Breast epithelium (tissue), 3 donors: ENCODE results near the gene DNAH7.

ENCODE experiments used
- CTCF ChIP-seq, 3 donors: fragments of 450-650 bp; IDR thresholded peaks; one replicate each; pipeline ENCODE4 v1.5.1; 2016 to 2017; ENCODE audit warnings: antibody characterized with exemption in 3 of 3, mild to moderate bottlenecking in 3 of 3, moderate library complexity in 3 of 3
- POLR2A ChIP-seq: fragments of 450-650 bp; IDR thresholded peaks from one replicate; pipeline ENCODE4 v1.6.1; 2016; ENCODE audit warnings: antibody characterized with exemption, mild to moderate bottlenecking, moderate library complexity
- POLR2AphosphoS5 ChIP-seq, 3 donors: sonication (generic); formaldehyde crosslinking; IDR thresholded peaks; one replicate each; pipeline ENCODE4 v1.6.1; 2017; ENCODE audit warnings: antibody characterized with exemption in 3 of 3

DNA sequence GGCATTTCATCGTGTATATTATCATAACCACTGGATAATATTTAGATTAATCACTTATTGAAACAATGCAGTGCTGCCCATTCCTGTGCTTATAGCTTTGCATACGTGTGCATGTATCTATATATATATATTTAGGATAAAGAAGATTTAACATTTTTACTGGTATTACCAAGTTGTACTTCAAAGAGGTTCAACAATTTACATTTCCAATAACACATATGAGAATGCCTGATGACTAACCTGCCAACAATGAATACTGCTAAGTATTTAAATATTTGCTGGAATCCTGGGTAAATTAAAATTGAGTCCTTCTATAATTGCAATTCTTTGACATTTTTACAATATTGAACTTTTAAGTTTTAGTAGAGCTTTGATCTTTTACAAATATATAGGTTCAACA lies 300.2 kb downstream of the DNAH7 start:
- TF ChIP-seq POLR2A (no peak), CTCF (IDR thresholded peaks at IDR 0.05) (no peak), POLR2AphosphoS5 (IDR thresholded peaks at IDR 0.05) (no peak)
